AG09319 (cell line): ENCODE data around the gene SLC1A4.
"Not testable (repeated sequence)": the region's sequence is repeated elsewhere in the genome, so short reads cannot be mapped to it uniquely, and the experiment has no call there.

Source experiments
- DNase-seq: peaks from one replicate; pipeline ENCODE4 v3.0.0-alpha.2; 2010; ENCODE audit warnings: low read depth; ENCODE audit errors: extremely low read depth
- CTCF ChIP-seq: IDR thresholded peaks from 2 replicates; pipeline ENCODE4 v1.5.1; 2011; ENCODE audit warnings: low read depth, mild to moderate bottlenecking, inconsistent platforms, low read length, moderate library complexity

The SLC1A4 gene

GRCh38 chr2:64952511-64953482 lies 36.4 kb upstream of the SLC1A4 start:
- TF ChIP-seq CTCF = no peak
- peak; percentile 41 for DNase-seq

- no peak for DNase-seq
- TF ChIP-seq CTCF = no peak
Observed at GRCh38 chr2:64955467-64955866, 33.7 kb upstream of the SLC1A4 start.

- no peak for TF ChIP-seq CTCF
Observed at GRCh38 chr2:64957109-64957903, 31.9 kb upstream of the SLC1A4 start.

GRCh38 chr2:64958556-64958955 lies 30.6 kb upstream of the SLC1A4 start:
- DNase-seq = no peak
- TF ChIP-seq CTCF = no peak

More at GRCh38 chr2:64957109-64957903, 31.9 kb upstream of the SLC1A4 start:
- no peak for DNase-seq

- no peak for DNase-seq
- TF ChIP-seq CTCF = no peak
Observed at GRCh38 chr2:64960819-64961218, 28.4 kb upstream of the SLC1A4 start.

GRCh38 chr2:64963138-64963537 lies 26.1 kb upstream of the SLC1A4 start:
- DNase-seq = not testable (repeated sequence)

- no peak for TF ChIP-seq CTCF
- no peak for DNase-seq
Observed at GRCh38 chr2:64963719-64964118, 25.5 kb upstream of the SLC1A4 start.
